ENCODE measurements around the gene DNAJC3.

DNAJC3 gene

DNA sequence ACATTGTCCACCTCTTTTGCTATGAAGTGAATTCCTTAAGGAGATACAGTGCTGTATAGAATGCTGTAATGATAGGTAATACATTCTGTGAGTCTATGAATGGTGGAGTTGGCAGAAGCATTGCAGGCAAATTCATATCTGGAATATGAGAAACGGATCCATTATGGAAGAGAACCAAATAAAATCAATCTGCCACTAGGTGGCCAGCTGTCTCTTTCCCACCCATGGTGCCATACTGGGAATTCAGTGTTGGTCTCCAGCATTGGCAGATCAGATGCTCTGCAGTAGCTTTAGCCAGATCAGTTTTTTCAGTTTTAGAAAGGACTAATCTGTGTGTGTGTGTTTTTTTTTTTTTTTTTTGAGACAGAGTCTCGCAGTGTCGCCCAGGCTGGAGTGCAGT, 27.6 kb downstream of the DNAJC3 start:
- TF ChIP-seq ZBTB7A (IDR thresholded peaks at IDR 0.05; ENCODE audit: low read depth): no peak
- TF ChIP-seq RAD21 (IDR thresholded peaks at IDR 0.05; ENCODE audit: low read depth): peak; percentile 18; the same call in 1 of the 2 replicates

DNA sequence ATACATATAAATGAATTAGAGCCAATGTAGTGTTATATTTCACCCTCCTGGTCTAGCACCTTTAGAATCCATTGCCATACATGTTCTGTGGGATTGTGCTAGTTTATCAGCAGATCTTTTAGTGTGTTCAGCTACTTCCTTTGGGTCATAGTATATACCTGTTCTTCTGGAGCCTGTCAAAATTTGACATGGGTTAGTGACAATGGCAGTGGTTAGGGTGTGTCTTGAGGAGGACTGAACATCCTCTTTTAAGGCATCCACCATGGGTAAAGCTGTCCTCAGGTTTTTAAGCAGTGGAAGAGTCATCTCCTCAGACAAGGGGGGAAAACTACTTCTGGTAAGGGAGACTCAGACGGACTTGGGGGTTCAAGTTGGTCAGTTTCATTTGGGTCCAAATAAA, 29.4 kb downstream of the DNAJC3 start:
- TF ChIP-seq YY1 (IDR thresholded peaks at IDR 0.05; ENCODE audit: low read depth) (no peak), NFIC (IDR thresholded peaks at IDR 0.05) (no peak), RAD21 (IDR thresholded peaks at IDR 0.05; ENCODE audit: low read depth) (no peak), TCF12 (IDR thresholded peaks at IDR 0.05; ENCODE audit: low read depth) (no peak), TEAD4 (IDR thresholded peaks at IDR 0.05) (no peak)
- TF ChIP-seq, protein P1, sequence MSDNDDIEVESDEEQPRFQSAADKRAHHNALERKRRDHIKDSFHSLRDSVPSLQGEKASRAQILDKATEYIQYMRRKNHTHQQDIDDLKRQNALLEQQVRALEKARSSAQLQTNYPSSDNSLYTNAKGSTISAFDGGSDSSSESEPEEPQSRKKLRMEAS (IDR thresholded peaks at IDR 0.05): no peak

DNA sequence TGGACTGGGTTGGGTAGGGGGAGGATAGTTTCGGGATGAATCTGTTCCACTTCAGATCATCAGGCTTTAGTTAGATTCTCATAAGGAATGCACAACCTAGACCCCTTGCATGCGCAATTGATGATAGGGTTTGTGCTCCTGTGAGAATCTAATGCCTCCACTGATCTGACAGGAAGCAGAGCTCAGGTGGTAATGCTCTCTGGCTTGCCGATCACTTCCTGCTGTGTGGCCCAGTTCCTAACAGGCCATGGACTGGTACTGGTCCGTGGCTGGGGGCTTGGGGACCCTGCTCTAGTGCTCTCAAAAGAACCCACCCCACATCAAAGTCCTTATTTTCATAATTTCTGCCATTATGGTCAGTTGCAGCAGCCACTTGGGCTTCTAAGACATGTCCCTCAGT, 30.1 kb downstream of the DNAJC3 start:
- TF ChIP-seq ZBTB7A (IDR thresholded peaks at IDR 0.05; ENCODE audit: low read depth) (no peak), RAD21 (IDR thresholded peaks at IDR 0.05; ENCODE audit: low read depth) (no peak), YY1 (IDR thresholded peaks at IDR 0.05; ENCODE audit: low read depth) (no peak), EP300 (IDR thresholded peaks at IDR 0.05; ENCODE audit: borderline replicate concordance) (no peak)
- TF ChIP-seq, protein P2, sequence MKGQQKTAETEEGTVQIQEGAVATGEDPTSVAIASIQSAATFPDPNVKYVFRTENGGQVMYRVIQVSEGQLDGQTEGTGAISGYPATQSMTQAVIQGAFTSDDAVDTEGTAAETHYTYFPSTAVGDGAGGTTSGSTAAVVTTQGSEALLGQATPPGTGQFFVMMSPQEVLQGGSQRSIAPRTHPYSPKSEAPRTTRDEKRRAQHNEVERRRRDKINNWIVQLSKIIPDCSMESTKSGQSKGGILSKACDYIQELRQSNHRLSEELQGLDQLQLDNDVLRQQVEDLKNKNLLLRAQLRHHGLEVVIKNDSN (IDR thresholded peaks at IDR 0.05): no peak

DNA sequence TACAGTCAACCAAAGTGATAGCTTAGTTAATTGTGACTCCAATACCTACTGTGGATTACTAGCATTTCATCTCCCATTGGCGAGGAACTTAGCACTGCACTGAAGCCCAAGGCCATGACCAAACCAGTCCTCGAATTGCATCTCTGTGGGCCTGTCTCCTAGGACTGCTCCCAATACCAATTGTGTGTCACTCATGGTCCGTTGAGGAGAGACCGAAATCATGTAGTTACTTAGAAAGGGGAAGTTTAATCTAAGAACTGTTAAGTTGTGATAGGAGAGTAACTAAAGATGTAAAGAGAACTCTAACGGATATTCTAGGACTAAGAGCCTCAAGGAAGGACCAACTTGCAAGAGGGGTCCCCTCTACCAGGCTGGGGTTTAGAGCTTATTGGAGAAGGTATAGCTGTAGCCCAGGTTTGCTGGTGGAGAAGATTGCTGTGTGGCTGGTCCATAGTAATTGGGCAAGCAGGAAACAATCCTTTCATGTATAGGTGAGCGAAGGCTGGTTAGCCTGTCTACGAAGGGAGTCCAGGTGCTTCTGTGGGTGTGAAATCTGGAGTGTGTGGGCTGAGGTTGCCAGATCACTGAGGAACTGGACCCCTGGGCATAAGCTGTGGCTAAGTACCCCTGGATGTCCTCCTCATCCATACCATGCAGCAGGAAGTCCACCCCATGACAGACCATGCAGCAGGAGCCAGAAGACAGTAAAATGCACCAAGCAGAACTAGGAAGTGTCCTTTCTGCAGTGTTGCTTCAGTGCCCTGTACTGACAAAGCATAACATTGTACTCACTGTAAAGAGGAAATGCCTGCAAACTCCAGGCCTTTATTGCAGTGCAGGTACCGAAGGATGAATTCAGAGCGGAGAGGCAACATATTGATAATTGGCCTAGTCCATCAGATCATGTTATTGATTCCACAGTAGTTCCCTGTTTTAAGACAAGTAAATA, 30.8 kb downstream of the DNAJC3 start:
- TF ChIP-seq EP300 (IDR thresholded peaks at IDR 0.05; ENCODE audit: borderline replicate concordance) (no peak), TCF12 (IDR thresholded peaks at IDR 0.05; ENCODE audit: low read depth) (no peak), NFIC (IDR thresholded peaks at IDR 0.05) (no peak), CREB1 (IDR thresholded peaks at IDR 0.05; ENCODE audit: low read depth) (no peak), TAF1 (IDR thresholded peaks at IDR 0.05; ENCODE audit: low read depth) (no peak), YY1 (IDR thresholded peaks at IDR 0.05; ENCODE audit: low read depth) (no peak), ZBTB7A (IDR thresholded peaks at IDR 0.05; ENCODE audit: low read depth) (no peak), RAD21 (IDR thresholded peaks at IDR 0.05; ENCODE audit: low read depth) (no peak), FOXM1 (IDR thresholded peaks at IDR 0.05; ENCODE audit: borderline replicate concordance, low read depth) (no peak), EGR1 (IDR thresholded peaks at IDR 0.05) (no peak), CEBPB (IDR thresholded peaks at IDR 0.05) (no peak)
- TF ChIP-seq, protein P1 (IDR thresholded peaks at IDR 0.05): no peak
- TF ChIP-seq, protein P2 (IDR thresholded peaks at IDR 0.05): no peak
- TF ChIP-seq, protein P3, sequence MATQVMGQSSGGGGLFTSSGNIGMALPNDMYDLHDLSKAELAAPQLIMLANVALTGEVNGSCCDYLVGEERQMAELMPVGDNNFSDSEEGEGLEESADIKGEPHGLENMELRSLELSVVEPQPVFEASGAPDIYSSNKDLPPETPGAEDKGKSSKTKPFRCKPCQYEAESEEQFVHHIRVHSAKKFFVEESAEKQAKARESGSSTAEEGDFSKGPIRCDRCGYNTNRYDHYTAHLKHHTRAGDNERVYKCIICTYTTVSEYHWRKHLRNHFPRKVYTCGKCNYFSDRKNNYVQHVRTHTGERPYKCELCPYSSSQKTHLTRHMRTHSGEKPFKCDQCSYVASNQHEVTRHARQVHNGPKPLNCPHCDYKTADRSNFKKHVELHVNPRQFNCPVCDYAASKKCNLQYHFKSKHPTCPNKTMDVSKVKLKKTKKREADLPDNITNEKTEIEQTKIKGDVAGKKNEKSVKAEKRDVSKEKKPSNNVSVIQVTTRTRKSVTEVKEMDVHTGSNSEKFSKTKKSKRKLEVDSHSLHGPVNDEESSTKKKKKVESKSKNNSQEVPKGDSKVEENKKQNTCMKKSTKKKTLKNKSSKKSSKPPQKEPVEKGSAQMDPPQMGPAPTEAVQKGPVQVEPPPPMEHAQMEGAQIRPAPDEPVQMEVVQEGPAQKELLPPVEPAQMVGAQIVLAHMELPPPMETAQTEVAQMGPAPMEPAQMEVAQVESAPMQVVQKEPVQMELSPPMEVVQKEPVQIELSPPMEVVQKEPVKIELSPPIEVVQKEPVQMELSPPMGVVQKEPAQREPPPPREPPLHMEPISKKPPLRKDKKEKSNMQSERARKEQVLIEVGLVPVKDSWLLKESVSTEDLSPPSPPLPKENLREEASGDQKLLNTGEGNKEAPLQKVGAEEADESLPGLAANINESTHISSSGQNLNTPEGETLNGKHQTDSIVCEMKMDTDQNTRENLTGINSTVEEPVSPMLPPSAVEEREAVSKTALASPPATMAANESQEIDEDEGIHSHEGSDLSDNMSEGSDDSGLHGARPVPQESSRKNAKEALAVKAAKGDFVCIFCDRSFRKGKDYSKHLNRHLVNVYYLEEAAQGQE (IDR thresholded peaks at IDR 0.05; ENCODE audit: low read depth): no peak

DNA sequence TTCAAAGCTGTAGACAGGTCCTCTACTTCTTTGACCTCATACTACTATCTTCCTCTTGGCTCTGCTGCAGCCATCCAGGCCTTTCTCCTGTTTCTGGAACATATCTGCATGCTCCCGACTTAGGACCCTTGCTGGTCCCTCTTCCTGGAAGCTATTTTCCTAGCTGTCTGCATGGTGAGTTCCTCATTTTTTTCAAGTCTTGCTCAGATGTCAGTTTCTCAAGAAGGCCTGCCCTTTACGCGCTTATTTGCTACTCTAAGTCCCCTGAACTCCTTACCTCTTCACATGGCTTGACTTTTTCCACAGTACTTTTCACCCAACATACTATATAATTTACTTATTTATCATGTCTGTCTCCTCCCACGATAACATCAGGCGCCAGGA, 31.4 kb downstream of the DNAJC3 start:
- TF ChIP-seq ZBTB7A (IDR thresholded peaks at IDR 0.05; ENCODE audit: low read depth) (no peak), NFIC (IDR thresholded peaks at IDR 0.05) (no peak), TCF12 (IDR thresholded peaks at IDR 0.05; ENCODE audit: low read depth) (no peak), YY1 (IDR thresholded peaks at IDR 0.05; ENCODE audit: low read depth) (no peak), EGR1 (IDR thresholded peaks at IDR 0.05) (no peak), CREB1 (IDR thresholded peaks at IDR 0.05; ENCODE audit: low read depth) (no peak), EP300 (IDR thresholded peaks at IDR 0.05; ENCODE audit: borderline replicate concordance) (no peak), FOXM1 (IDR thresholded peaks at IDR 0.05; ENCODE audit: borderline replicate concordance, low read depth) (no peak)
- TF ChIP-seq, protein P1 (IDR thresholded peaks at IDR 0.05): no peak
- TF ChIP-seq, protein P2 (IDR thresholded peaks at IDR 0.05): no peak

DNA sequence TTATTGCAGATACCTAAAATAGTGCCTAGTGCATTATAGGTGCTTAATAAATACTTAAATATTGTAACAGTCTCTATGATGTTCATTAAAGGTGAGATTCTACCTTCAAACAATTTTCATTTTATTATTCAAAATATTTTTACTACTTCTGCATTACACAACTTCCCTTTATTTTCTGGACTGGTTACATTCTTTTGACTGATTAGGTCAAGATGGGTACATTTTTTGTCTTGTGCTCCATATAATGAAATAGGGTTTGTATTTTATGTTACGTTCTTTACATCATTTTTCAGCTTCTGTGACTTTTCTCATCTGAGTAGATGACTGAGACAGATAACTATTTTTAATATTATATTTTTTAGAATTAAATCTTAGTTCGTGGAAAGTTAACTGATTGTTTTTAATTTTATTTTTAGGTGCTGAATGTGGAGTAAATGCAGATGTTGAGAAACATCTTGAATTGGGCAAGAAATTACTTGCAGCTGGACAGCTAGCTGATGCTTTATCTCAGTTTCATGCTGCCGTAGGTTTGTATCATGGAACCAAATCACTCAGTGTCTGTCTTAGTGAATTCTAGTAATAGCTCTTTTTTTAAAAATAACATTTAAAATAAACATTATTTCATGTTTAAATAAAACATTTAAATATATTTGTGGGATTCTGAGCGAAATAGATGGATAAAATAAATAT, 32.0 kb downstream of the DNAJC3 start:
- TF ChIP-seq, protein P2 (IDR thresholded peaks at IDR 0.05): no peak
- TF ChIP-seq, protein P1 (IDR thresholded peaks at IDR 0.05): no peak
- TF ChIP-seq TAF1 (IDR thresholded peaks at IDR 0.05; ENCODE audit: low read depth) (no peak), ZBTB7A (IDR thresholded peaks at IDR 0.05; ENCODE audit: low read depth) (no peak), RAD21 (IDR thresholded peaks at IDR 0.05; ENCODE audit: low read depth) (no peak), FOXM1 (IDR thresholded peaks at IDR 0.05; ENCODE audit: borderline replicate concordance, low read depth) (no peak), TEAD4 (IDR thresholded peaks at IDR 0.05) (no peak), NFIC (IDR thresholded peaks at IDR 0.05) (no peak), TCF12 (IDR thresholded peaks at IDR 0.05; ENCODE audit: low read depth) (no peak), CEBPB (IDR thresholded peaks at IDR 0.05) (no peak), YY1 (IDR thresholded peaks at IDR 0.05; ENCODE audit: low read depth) (no peak), EP300 (IDR thresholded peaks at IDR 0.05; ENCODE audit: borderline replicate concordance) (no peak), EGR1 (IDR thresholded peaks at IDR 0.05) (no peak), CREB1 (IDR thresholded peaks at IDR 0.05; ENCODE audit: low read depth) (no peak)
- TF ChIP-seq, protein P3 (IDR thresholded peaks at IDR 0.05; ENCODE audit: low read depth): no peak
